ENCODE measurements around the gene STK39.

STK39 gene

GRCh38 chr2:168203762-168204693, 43.4 kb downstream of the STK39 start:
- DNase-seq, result no peak

DNA sequence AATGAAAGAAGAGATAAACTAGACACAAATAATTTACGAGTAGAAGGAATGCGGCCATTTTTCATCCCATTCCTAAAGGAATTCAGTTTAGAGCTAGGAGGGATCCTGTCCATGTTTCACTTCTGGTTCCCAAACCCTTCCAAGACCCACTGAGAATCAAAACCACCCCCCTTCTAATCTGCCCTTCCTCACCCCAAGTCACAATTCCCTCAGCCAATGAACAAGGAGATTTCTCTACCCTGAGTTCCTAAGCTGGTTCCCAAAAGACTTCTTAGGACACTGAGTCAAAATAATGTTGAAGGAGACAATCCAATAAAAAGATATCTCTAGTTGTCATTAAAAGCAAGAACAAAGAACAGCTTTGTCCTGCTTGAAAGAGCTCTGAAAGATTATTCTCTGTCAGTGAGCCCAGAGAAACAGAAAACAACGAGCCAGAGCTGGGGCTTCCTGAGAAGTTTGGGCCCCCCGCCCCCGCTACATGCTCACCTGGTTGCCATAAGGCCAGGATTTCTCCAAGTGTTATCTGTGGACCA, 45.7 kb downstream of the STK39 start:
- no peak for DNase-seq

GRCh38 chr2:168200930-168201583, 46.3 kb downstream of the STK39 start:
- no peak for DNase-seq

GRCh38 chr2:168198476-168199207, 48.8 kb downstream of the STK39 start:
- DNase-seq, result no peak

GRCh38 chr2:168196764-168197180, 50.6 kb downstream of the STK39 start:
- no peak for DNase-seq

GRCh38 chr2:168194784-168195522, 52.4 kb downstream of the STK39 start:
- peak; percentile 5 for DNase-seq

DNA sequence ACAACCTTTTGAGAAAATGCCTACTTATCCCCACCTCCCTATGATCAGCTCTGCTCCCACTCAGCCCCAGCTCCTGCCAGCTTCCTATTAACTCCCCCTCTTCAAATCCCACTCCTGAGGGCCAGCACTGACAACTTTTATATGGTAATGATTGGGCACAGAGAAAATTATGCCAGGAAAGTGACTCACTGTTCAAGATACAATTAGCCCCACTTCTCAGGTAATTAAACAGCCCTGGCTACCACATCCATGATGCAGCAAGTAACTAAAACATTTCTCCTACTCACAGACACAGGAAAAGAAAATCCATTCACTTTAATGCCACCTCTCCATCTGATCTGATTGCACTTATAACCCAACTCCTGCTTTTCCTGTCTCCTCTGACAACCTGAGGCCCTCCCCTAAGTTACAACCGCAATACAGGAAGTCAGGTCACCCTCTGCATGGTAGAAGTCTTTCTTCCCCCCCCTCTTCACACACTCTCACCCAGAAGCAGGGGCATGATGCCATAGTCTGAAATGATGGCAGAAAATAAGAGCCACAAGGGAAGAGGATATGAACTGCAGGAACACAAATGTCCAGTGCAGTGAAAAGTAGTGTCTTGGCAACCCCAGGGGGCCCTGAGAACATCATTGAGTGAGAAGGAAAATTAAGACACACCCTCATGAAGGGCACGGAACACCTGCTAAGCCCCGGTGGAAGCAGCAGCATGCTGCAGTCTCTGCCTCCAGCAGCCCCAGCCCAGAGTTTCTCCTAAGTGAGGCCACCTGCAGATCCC, 54.4 kb downstream of the STK39 start:
- peak; percentile 22 for DNase-seq

- DNase-seq, result no peak
Measured at GRCh38 chr2:168191955-168192785, 55.2 kb downstream of the STK39 start.

- DNase-seq, result no peak
Measured at GRCh38 chr2:168190590-168191336, 56.6 kb downstream of the STK39 start.

GRCh38 chr2:168189835-168190569, 57.4 kb downstream of the STK39 start:
- no peak for DNase-seq

GRCh38 chr2:168188002-168188401, 59.4 kb downstream of the STK39 start:
- DNase-seq, result no peak

DNA sequence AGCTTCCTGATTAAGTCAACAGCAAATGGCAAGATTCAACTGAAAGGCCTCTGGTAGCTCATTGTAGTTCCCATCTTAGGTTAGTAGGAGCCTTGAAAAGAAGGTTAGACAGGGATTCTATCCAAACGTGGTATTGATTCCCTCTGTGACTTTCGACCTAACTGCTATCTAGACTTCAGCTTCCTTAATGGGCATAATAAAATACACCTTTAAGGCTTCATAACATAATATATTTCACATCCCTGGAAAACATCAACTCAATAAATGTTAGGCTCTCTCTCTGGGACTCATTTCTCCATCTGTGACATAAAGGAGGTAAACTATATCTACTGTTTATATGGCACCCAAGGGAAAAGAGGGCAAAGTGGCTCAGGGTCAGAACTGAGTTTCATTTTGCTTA, 60.9 kb downstream of the STK39 start:
- no peak for DNase-seq

GRCh38 chr2:168185583-168186274, 61.7 kb downstream of the STK39 start:
- DNase-seq, result no peak

GRCh38 chr2:168184681-168185513, 62.5 kb downstream of the STK39 start:
- no peak for DNase-seq

GRCh38 chr2:168183308-168183997, 63.9 kb downstream of the STK39 start:
- DNase-seq, result no peak

DNA sequence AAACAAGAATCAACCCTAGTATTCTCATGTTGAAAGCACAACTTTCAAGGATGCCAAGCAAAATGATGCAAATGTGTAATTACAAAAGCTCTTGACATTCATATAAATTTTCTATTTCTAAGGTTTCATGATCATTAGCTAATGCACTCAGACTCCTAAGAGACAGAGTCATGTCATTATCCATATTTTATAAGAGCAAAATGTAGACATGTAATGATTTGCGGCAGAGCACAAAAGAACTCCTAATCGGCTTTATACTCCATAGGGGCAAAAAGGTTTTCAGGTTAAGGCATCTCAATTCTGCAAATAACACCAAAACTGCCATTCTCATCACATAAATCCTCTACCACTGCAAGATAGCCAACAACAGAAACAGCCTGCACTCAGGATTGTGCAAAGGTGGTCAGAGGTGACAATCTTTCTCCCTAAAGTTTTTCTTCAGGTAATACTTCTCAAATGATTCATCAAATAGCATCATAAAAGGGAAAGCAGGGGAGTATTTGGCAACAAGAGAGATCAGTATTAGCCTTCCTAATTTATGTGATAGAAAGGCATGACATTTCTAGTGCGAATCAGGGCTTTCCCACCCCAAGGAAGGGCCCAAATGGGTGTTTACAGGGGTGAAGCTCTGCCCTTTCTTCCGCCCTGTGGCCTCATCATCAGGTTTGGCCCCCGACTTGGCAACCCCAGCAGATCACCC, 64.7 kb downstream of the STK39 start:
- DNase-seq, result no peak
